GM12878 (cell line): ENCODE results near the gene SBNO2. TPM values are rescaled to one million over a fixed set of nuclear protein-coding genes. Genes with fewer than 3 reads are reported as not detected.
A peak's percentile ranks its signal among the peaks of the same experiment; 100 is the strongest.

Experiments used
- ATAC-seq: fragments of 200-7000 bp; cut with Tn5 transposase; 3 replicates; pipeline ENCODE4 v1.9.1; 2020; ENCODE audit warnings: mild to moderate bottlenecking, moderate library complexity
- BruUV-seq: library from RNA; stranded (reverse); fragments of 400-500 nt; replicated peaks from 2 replicates; lab custom pipeline; 2021; lab: Mats Ljungman, UMichigan
- CTCF ChIA-PET: fragments of 300-600 bp; sonication (Branson Sonifier 250); formaldehyde crosslinking; extraction: SDS; loops from one replicate; lab custom pipeline; 2021; ENCODE audit warnings: inconsistent platforms; lab: Yijun Ruan, JAX
- POLR2A ChIA-PET: fragments of 350-600 bp; formaldehyde crosslinking; extraction: SDS; loops from one replicate; lab custom pipeline; 2021; ENCODE audit warnings: inconsistent platforms; lab: Charles Lee
- RAD21 ChIA-PET: fragments of 300-600 bp; sonication (Branson Sonifier 250); formaldehyde crosslinking; loops from one replicate; lab custom pipeline; 2023; ENCODE audit warnings: antibody characterized with exemption; ENCODE audit not compliant: unreplicated experiment; lab: Charles Lee
- SMC1A ChIA-PET: fragments of 300-600 bp; sonication (Branson Sonifier 250); formaldehyde crosslinking; loops from one replicate; lab custom pipeline; 2023; ENCODE audit not compliant: unreplicated experiment, uncharacterized antibody; lab: Charles Lee
- DNase-seq: peaks from one replicate; pipeline ENCODE4 v3.0.0-alpha.2; 2011; ENCODE audit warnings: low read depth, low spot score
- FAIRE-seq: peaks from 3 replicates; lab custom pipeline; 2011; peaks lifted over from hg19 to GRCh38; lab: Jason Lieb, UNC
- H2AFZ ChIP-seq: 2 replicates; pipeline ENCODE4 v1.6.0; 2011; ENCODE audit warnings: low read depth, low read length, control low read depth; ENCODE audit not compliant: control insufficient read depth
- H3K27ac ChIP-seq: 2 replicates; pipeline ENCODE4 v1.5.1; 2011; ENCODE audit warnings: control low read depth; ENCODE audit not compliant: control insufficient read depth, insufficient read depth
- H3K27me3 ChIP-seq, 2 experiments: replicated peaks in 1 of 2; 2 replicates each; pipeline versions ENCODE4 v1.6.0 to v1.6.1; 2011; ENCODE audit warnings: low read length in 1 of 2; ENCODE audit not compliant: control insufficient read depth in 2 of 2, insufficient read depth in 2 of 2
- H3K36me3 ChIP-seq, 2 experiments: 2 replicates each; pipeline ENCODE4 v1.5.1; 2011; ENCODE audit warnings: low read length in 1 of 2; ENCODE audit not compliant: control insufficient read depth in 2 of 2, insufficient read depth in 2 of 2
- H3K4me1 ChIP-seq: 2 replicates; pipeline ENCODE4 v1.6.1; 2011; ENCODE audit warnings: mild to moderate bottlenecking, low read length, moderate library complexity, mixed read lengths; ENCODE audit not compliant: control insufficient read depth, insufficient read depth
- H3K4me2 ChIP-seq: 2 replicates; pipeline ENCODE4 v1.6.0; 2011; ENCODE audit warnings: control low read depth; ENCODE audit not compliant: control insufficient read depth, insufficient read depth
- H3K4me3 ChIP-seq: fragments of 200-600 bp; sonication (generic); 2 replicates; pipeline ENCODE4 v1.5.1; 2016
- H3K79me2 ChIP-seq: 2 replicates; pipeline ENCODE4 v1.6.0; 2011; ENCODE audit warnings: low read length; ENCODE audit not compliant: control insufficient read depth, insufficient read depth
- H3K9ac ChIP-seq: 2 replicates; pipeline ENCODE4 v1.8.0; 2011; ENCODE audit warnings: low read length, control low read depth, mixed read lengths; ENCODE audit not compliant: control insufficient read depth, insufficient read depth
- H3K9me3 ChIP-seq: replicated peaks from 3 replicates; pipeline ENCODE4 v1.5.1; 2011; ENCODE audit warnings: mild to moderate bottlenecking, low read length; ENCODE audit not compliant: control insufficient read depth, insufficient read depth
- H4K20me1 ChIP-seq: 2 replicates; pipeline ENCODE4 v1.6.0; 2011; ENCODE audit not compliant: control insufficient read depth, insufficient read depth
- CREB1 ChIP-seq: IDR thresholded peaks from 2 replicates; pipeline ENCODE4 v1.6.1; 2012; ENCODE audit warnings: low read depth, mild to moderate bottlenecking, inconsistent platforms
- EED ChIP-seq: sonication (generic); IDR thresholded peaks from 2 replicates; pipeline ENCODE4 v1.6.1; 2016; ENCODE audit warnings: antibody characterized with exemption, low read depth
- HDGF ChIP-seq: fragments of 450-650 bp; IDR thresholded peaks from 2 replicates; pipeline ENCODE4 v1.6.1; 2016; ENCODE audit warnings: antibody characterized with exemption
- IKZF2 ChIP-seq, 2 experiments: fragments of 450-650 bp; IDR thresholded peaks; 2 replicates each; pipeline ENCODE4 v1.6.1; 2017; ENCODE audit warnings: mild to moderate bottlenecking in 2 of 2, moderate library complexity in 2 of 2
- KAT2A ChIP-seq: conservative IDR thresholded peaks from 2 replicates; pipeline ENCODE4 v1.6.1; 2011; ENCODE audit warnings: low read depth, low read length; ENCODE audit not compliant: control insufficient read depth
- NR2C1 ChIP-seq: fragments of 450-650 bp; IDR thresholded peaks from 2 replicates; pipeline ENCODE4 v1.6.1; 2017; ENCODE audit warnings: antibody characterized with exemption, mild to moderate bottlenecking, moderate library complexity
- PKNOX1 ChIP-seq: fragments of 450-650 bp; IDR thresholded peaks from 2 replicates; pipeline ENCODE4 v1.6.1; 2016; ENCODE audit warnings: mild to moderate bottlenecking
- RCOR1 ChIP-seq: conservative IDR thresholded peaks from 2 replicates; pipeline ENCODE4 v1.6.1; 2012; ENCODE audit warnings: low read depth, low read length, improper control_type of control experiment
- STAT1 ChIP-seq: fragments of 450-650 bp; conservative IDR thresholded peaks from 2 replicates; pipeline ENCODE4 v1.6.1; 2014; ENCODE audit warnings: antibody characterized with exemption, mild to moderate bottlenecking
- TARDBP ChIP-seq: IDR thresholded peaks from 2 replicates; pipeline ENCODE4 v1.6.1; 2016; ENCODE audit warnings: borderline replicate concordance
- ZNF274 ChIP-seq: IDR thresholded peaks from one replicate; pipeline ENCODE4 v1.8.0; 2011; ENCODE audit not compliant: insufficient read length, insufficient read depth
- WGBS: methylation state at CpG from one replicate; pipeline ENCODE4 v1.1.6; 2016; ENCODE audit warnings: low lambda C conversion rate; ENCODE audit not compliant: insufficient replicate concordance, insufficient coverage; ENCODE audit errors: missing lambda C conversion rate; 5-methylcytosine and 5-hydroxymethylcytosine counted together
- in situ Hi-C: fragments of 300-500 bp; cut with MboI; formaldehyde crosslinking; loops from 9 replicates; pipeline ENCODE4 v1.14.3; 2018; ENCODE audit warnings: mixed read lengths
- intact Hi-C: fragments of 100-400 bp; cut with micrococcal nuclease; formaldehyde crosslinking; loops from one replicate; pipeline ENCODE4 v1.14.2; 2022; ENCODE audit not compliant: unreplicated experiment
- polyA plus RNA-seq, 11 experiments: library from polyadenylated mRNA; depleted of rRNA in 4 of 11; unstranded in 6 of 11; stranded (reverse) in 5 of 11; fragments of >200 nt; fragmentation: Nextera tagmentation in 4 of 11; fragmentation: Illumina TruSeq in 1 of 11; extraction: Ambion mirVana in 4 of 11; extraction: Trizol in 1 of 11; gene quantifications; 1 replicate in 1 of 11; 2 replicates in 10 of 11; pipeline versions ENCODE4 v1.2.1 to v1.2.3, GENCODE V29; 2011 to 2016; ENCODE audit warnings: inconsistent platforms in 2 of 11, missing spikeins in 2 of 11, low read depth in 1 of 11
- total RNA-seq, 4 experiments: library from RNA; depleted of rRNA in 3 of 4; stranded (reverse); fragments of >200 nt in 3 of 4; fragmentation: Illumina TruSeq in 1 of 4; extraction: Trizol in 1 of 4; gene quantifications; 2 replicates each; pipeline versions ENCODE4 v1.2.1 to v1.2.3, GENCODE V29; 2013 to 2021
- TF ChIP-seq, protein P1 (sequence below): fragments of 450-650 bp; IDR thresholded peaks from 2 replicates; pipeline ENCODE4 v1.6.1; 2017; ENCODE audit warnings: antibody characterized with exemption, mild to moderate bottlenecking, moderate library complexity
- TF ChIP-seq, protein P2 (sequence below), 3 experiments: IDR thresholded peaks in 2 of 3; conservative IDR thresholded peaks in 1 of 3; 2 replicates each; pipeline ENCODE4 v1.5.1; 2011; ENCODE audit warnings: low read depth in 3 of 3, low read length in 3 of 3, mild to moderate bottlenecking in 3 of 3, control low read depth in 2 of 3, moderate library complexity in 2 of 3, inconsistent platforms in 1 of 3, mixed read lengths in 1 of 3; ENCODE audit not compliant: control insufficient read depth in 2 of 3, insufficient read depth in 1 of 3; ENCODE audit errors: extremely low read depth in 1 of 3

SBNO2 gene
- total and polyA plus RNA-seq, 10 of the 15 experiments (the other 5 are each of a cell fraction or from before 2014, with no cell fraction given) = 0.08 to 44.6 (median 5.4) TPM

- Histone ChIP-seq H3K9ac (peak overlapping the region; percentile 43), H2AFZ (peak overlapping the region; percentile 66), H3K36me3 (peaks cover 7 to 15% of the 10 kb centered on the region in 2 experiments; a peak in 3 of 4 replicates), H3K27me3 (no peaks in the 10 kb centered on the region), H4K20me1 (no peaks in the 10 kb centered on the region; the same call in 1 of the 2 replicates), H3K4me3 (peak overlapping the region; percentile 46; the same call in 1 of the 2 replicates), H3K9me3 (no peaks in the 10 kb centered on the region), H3K4me2 (peak overlapping the region; percentile 72), H3K4me1 (peaks cover 26% of the 10 kb centered on the region), H3K27ac (peak overlapping the region; percentile 76), H3K79me2 (peaks cover 70% of the 10 kb centered on the region)
- ChIA-PET SMC1A (interaction anchor here (0.5 kb wide), 1 partner anchor 14 kb away, joined by 3 read pairs; no protein-coding TSS in a partner anchor), POLR2A (interaction anchor here (0.5 to 1.6 kb wide), 6 partner anchors 10 to 1210 kb away, joined by 3 to 7 read pairs (median 3); no protein-coding TSS in a partner anchor), RAD21 (interaction anchor here (0.8 to 1.7 kb wide), 4 partner anchors 31 to 275 kb away, joined by 3 to 4 read pairs (median 3); no protein-coding TSS in a partner anchor), CTCF (interaction anchor here (0.9 kb wide), 1 partner anchor 25 kb away, joined by 3 read pairs; no protein-coding TSS in a partner anchor)
- 46% methylated on average over 39 of the region's 39 CpGs for WGBS
- DNase-seq (peak; percentile 47), ATAC-seq (peak; percentile 91), FAIRE-seq (peak; percentile 86)
- in situ Hi-C loops = no loop called here
- intact Hi-C loops = no loop called here
- no TSS peak for BruUV-seq
- TF ChIP-seq STAT1 (no peak), HDGF (0 out of 2 replicates have a peak, but pooled peaks have one; percentile 22), RCOR1 (no peak), TARDBP (no peak), ZNF274 (no peak), KAT2A (no peak), NR2C1 (no peak), EED (0 out of 2 replicates have a peak, but pooled peaks have one; percentile 24), PKNOX1 (peak; percentile 92), CREB1 (0 out of 2 replicates have a peak, but pooled peaks have one; percentile 30), IKZF2 (IDR thresholded peaks at IDR 0.05) (no peak)
- TF ChIP-seq, protein P1, sequence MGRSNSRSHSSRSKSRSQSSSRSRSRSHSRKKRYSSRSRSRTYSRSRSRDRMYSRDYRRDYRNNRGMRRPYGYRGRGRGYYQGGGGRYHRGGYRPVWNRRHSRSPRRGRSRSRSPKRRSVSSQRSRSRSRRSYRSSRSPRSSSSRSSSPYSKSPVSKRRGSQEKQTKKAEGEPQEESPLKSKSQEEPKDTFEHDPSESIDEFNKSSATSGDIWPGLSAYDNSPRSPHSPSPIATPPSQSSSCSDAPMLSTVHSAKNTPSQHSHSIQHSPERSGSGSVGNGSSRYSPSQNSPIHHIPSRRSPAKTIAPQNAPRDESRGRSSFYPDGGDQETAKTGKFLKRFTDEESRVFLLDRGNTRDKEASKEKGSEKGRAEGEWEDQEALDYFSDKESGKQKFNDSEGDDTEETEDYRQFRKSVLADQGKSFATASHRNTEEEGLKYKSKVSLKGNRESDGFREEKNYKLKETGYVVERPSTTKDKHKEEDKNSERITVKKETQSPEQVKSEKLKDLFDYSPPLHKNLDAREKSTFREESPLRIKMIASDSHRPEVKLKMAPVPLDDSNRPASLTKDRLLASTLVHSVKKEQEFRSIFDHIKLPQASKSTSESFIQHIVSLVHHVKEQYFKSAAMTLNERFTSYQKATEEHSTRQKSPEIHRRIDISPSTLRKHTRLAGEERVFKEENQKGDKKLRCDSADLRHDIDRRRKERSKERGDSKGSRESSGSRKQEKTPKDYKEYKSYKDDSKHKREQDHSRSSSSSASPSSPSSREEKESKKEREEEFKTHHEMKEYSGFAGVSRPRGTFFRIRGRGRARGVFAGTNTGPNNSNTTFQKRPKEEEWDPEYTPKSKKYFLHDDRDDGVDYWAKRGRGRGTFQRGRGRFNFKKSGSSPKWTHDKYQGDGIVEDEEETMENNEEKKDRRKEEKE = no peak
- TF ChIP-seq, protein P2, sequence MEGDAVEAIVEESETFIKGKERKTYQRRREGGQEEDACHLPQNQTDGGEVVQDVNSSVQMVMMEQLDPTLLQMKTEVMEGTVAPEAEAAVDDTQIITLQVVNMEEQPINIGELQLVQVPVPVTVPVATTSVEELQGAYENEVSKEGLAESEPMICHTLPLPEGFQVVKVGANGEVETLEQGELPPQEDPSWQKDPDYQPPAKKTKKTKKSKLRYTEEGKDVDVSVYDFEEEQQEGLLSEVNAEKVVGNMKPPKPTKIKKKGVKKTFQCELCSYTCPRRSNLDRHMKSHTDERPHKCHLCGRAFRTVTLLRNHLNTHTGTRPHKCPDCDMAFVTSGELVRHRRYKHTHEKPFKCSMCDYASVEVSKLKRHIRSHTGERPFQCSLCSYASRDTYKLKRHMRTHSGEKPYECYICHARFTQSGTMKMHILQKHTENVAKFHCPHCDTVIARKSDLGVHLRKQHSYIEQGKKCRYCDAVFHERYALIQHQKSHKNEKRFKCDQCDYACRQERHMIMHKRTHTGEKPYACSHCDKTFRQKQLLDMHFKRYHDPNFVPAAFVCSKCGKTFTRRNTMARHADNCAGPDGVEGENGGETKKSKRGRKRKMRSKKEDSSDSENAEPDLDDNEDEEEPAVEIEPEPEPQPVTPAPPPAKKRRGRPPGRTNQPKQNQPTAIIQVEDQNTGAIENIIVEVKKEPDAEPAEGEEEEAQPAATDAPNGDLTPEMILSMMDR (IDR thresholded peaks at IDR 0.05 in 2 of 3, conservative IDR thresholded peaks at IDR 0.05 in 1 of 3; ENCODE audit: control insufficient read depth in 2 of 3, extremely low read depth in 1 of 3, insufficient read depth in 1 of 3, low read depth in 3 of 3, low read length in 3 of 3) = no peak
These were observed 39.6 kb upstream of the SBNO2 start for GRCh38 chr19:1213391-1214286.
